Right lobe of liver (tissue), 6 donors: ENCODE results near the gene CNIH2. TPM values are rescaled to one million over a fixed set of nuclear protein-coding genes. Genes with fewer than 3 reads are reported as not detected.
A peak's percentile ranks its signal among the peaks of the same experiment; 100 is the strongest.

Experiments used
- ATAC-seq, 4 donors: fragments of 200-7000 bp; cut with Tn5 transposase; one replicate each; pipeline ENCODE4 v1.9.1; 2020; ENCODE audit warnings: mild to moderate bottlenecking in 4 of 4, moderate library complexity in 4 of 4
- DNase-seq, 3 donors: peaks; one replicate each; pipeline ENCODE4 v3.0.0-alpha.2; 2020
- H3K27ac ChIP-seq, 3 donors: fragments of 200-600 bp; one replicate each; pipeline ENCODE4 v1.8.0; 2022
- H3K27me3 ChIP-seq, 2 donors: fragments of 200-600 bp; one replicate each; pipeline ENCODE4 v1.8.0; 2022
- H3K36me3 ChIP-seq, 4 donors: fragments of 200-600 bp; sonication (generic) in 1 of 4; one replicate each; pipeline versions ENCODE4 v1.5.1 to v1.8.0; 2017 to 2022; ENCODE audit warnings: control low read depth in 1 of 4
- H3K4me1 ChIP-seq, 4 donors: fragments of 200-600 bp; sonication (generic) in 1 of 4; one replicate each; pipeline versions ENCODE4 v1.5.1 to v1.8.0; 2017 to 2022; ENCODE audit warnings: control low read depth in 1 of 4
- H3K4me3 ChIP-seq, 3 donors: fragments of 200-600 bp; one replicate each; pipeline ENCODE4 v1.8.0; 2022
- H3K9me3 ChIP-seq, 4 donors: fragments of 200-600 bp; sonication (generic) in 1 of 4; one replicate each; pipeline versions ENCODE4 v1.5.1 to v1.8.0; 2017 to 2022; ENCODE audit warnings: control low read depth in 1 of 4
- CTCF ChIP-seq, 4 donors: fragments of 200-600 bp in 3 of 4; fragments of 450-650 bp in 1 of 4; IDR thresholded peaks; one replicate each; pipeline versions ENCODE4 v1.5.1 to v1.8.0; 2016 to 2022; ENCODE audit warnings: antibody characterized with exemption in 4 of 4, mild to moderate bottlenecking in 2 of 4
- POLR2A ChIP-seq: fragments of 450-650 bp; IDR thresholded peaks from one replicate; pipeline ENCODE4 v1.6.1; 2017; ENCODE audit warnings: antibody characterized with exemption, mild to moderate bottlenecking
- WGBS: methylation state at CpG from one replicate; pipeline ENCODE4 v1.1.6; 2018; ENCODE audit warnings: low coverage, low lambda C conversion rate; ENCODE audit not compliant: insufficient coverage; ENCODE audit errors: missing lambda C conversion rate; 5-methylcytosine and 5-hydroxymethylcytosine counted together
- intact Hi-C, 2 donors: fragments of 100-400 bp; cut with DNase I; formaldehyde crosslinking; loops; one replicate each; pipeline versions ENCODE4 v1.11.2 to v1.14.1; 2022
- total RNA-seq, 6 experiments: library from RNA; depleted of rRNA in 2 of 6; stranded (reverse); fragments of >200 nt in 2 of 6; fragmentation: NEBNext Ultra II Directional in 3 of 6; extraction: Animal tissue kit (Norgen Biotek cat#: 25700) in 3 of 6; gene quantifications; one replicate each; pipeline versions ENCODE4 v1.1.0 to v1.2.4, GENCODE V29; 2016 to 2023
- donor health status: DM: no; HTN: yes; CAD: no.
- donor health status: DM: no; HTN: no; CAD: no.
- donor health status: DM: no; HTN: no; CAD: no.
- donor health status: DM: no; HTN: yes; CAD: no.
- donor health status: DM: no; HTN: yes; CAD: no.

The CNIH2 gene
- total RNA-seq, 6 experiments from 2014 or later = 0.26 to 0.51 TPM; not detected in 4

- H3K4me3 ChIP-seq = peak overlapping the region; percentile 69 to 97 (median 75)
- WGBS = 9% methylated on average over 5 of the region's 36 CpGs
- H3K4me1 ChIP-seq = peaks cover 0 to 17% (median 7%) of the 10 kb centered on the region in 4 donors
- intact Hi-C loops = loop anchor here (10.0 kb wide), 2 partner anchors 65 to 95 kb away; no protein-coding TSS in a partner anchor
- H3K27ac ChIP-seq = peak overlapping the region; percentile 77 to 97 (median 91)
- no peak for TF ChIP-seq CTCF (IDR thresholded peaks at IDR 0.05)
- TF ChIP-seq POLR2A = no peak
- H3K9me3 ChIP-seq = no peaks in the 10 kb centered on the region
- no peaks in the 10 kb centered on the region for H3K27me3 ChIP-seq
- H3K36me3 ChIP-seq = no peaks in the 10 kb centered on the region
- DNase-seq (peak in 2 of 3 donors; percentile 71 to 81), ATAC-seq (peak; percentile 39 to 55 (median 54))
These were observed 11.8 kb downstream of the CNIH2 start for GRCh38 chr11:66289548-66290329.

- ATAC-seq (no peak), DNase-seq (no peak)
- no peak for TF ChIP-seq CTCF (IDR thresholded peaks at IDR 0.05)
- no peak for TF ChIP-seq POLR2A
- peaks cover 0 to 17% (median 7%) of the 10 kb centered on the region in 4 donors for H3K4me1 ChIP-seq
- no peak overlapping the region for H3K4me3 ChIP-seq
- H3K36me3 ChIP-seq = no peaks in the 10 kb centered on the region
- 52% methylated on average over 2 of the region's 2 CpGs for WGBS
- H3K27me3 ChIP-seq = no peaks in the 10 kb centered on the region
- H3K27ac ChIP-seq = no peak overlapping the region
- intact Hi-C loops = loop anchor here in 1 of 2 donors (10.0 kb wide), 1 partner anchor 95 kb away; no protein-coding TSS in a partner anchor
- H3K9me3 ChIP-seq = no peaks in the 10 kb centered on the region
These were observed 12.3 kb downstream of the CNIH2 start for GRCh38 chr11:66290330-66290621.

- Histone ChIP-seq H3K9me3 (no peaks in the 10 kb centered on the region), H3K4me1 (peaks cover 0 to 17% (median 7%) of the 10 kb centered on the region in 4 donors), H3K27ac (no peak overlapping the region), H3K36me3 (no peaks in the 10 kb centered on the region), H3K27me3 (no peaks in the 10 kb centered on the region), H3K4me3 (no peak overlapping the region)
- ATAC-seq (no peak), DNase-seq (no peak)
- intact Hi-C loops = loop anchor here in 1 of 2 donors (10.0 kb wide), 1 partner anchor 93 kb away; no protein-coding TSS in a partner anchor
- TF ChIP-seq POLR2A = no peak
- no peak for TF ChIP-seq CTCF (IDR thresholded peaks at IDR 0.05)
- no CpG with 5 or more reads among the region's 16 CpGs for whole genome bisulfite sequencing
These were observed 13.3 kb downstream of the CNIH2 start for GRCh38 chr11:66291303-66291705.

GRCh38 chr11:66291706-66292542 lies 13.9 kb downstream of the CNIH2 start, which contains the start of gene TMEM151A:
Gene TMEM151A (plus strand): TSS chr11:66291894. CDS start chr11:66292014, 120 bp downstream.
- H3K9me3 ChIP-seq = no peaks in the 10 kb centered on the region
- H3K4me1 ChIP-seq = peaks cover 0 to 17% (median 7%) of the 10 kb centered on the region in 4 donors
- no CpG with 5 or more reads among the region's 95 CpGs for WGBS
- H3K36me3 ChIP-seq = no peaks in the 10 kb centered on the region
- no peak for DNase-seq
- H3K27me3 ChIP-seq = no peaks in the 10 kb centered on the region
- intact Hi-C loops = loop anchor here in 1 of 2 donors (10.0 kb wide), 1 partner anchor 93 kb away; no protein-coding TSS in a partner anchor
- TF ChIP-seq POLR2A (no peak), CTCF (IDR thresholded peaks at IDR 0.05) (no peak)
- peak within 1 kb of the TSS; percentile 21 to 47 (median 26) for H3K4me3 ChIP-seq
- H3K27ac ChIP-seq = no peak within 1 kb of the TSS
- ATAC-seq = no peak
